HEK293T (cell line): ENCODE results near the gene IAH1.

Experiments
- CTCF ChIA-PET: fragments of 350-600 bp; formaldehyde crosslinking; extraction: SDS; loops from one replicate; lab custom pipeline; 2021; ENCODE audit warnings: antibody characterized with exemption, inconsistent platforms; lab: Yijun Ruan, JAX
- POLR2A ChIA-PET: fragments of 350-600 bp; formaldehyde crosslinking; extraction: SDS; loops from one replicate; lab custom pipeline; 2020; ENCODE audit warnings: antibody characterized with exemption, inconsistent platforms; lab: Yijun Ruan, JAX
- DNase-seq: peaks from one replicate; pipeline ENCODE4 v3.0.0; 2012; ENCODE audit warnings: mixed read lengths; ENCODE audit errors: extremely low spot score
- ARNT ChIP-seq: fragments of 450-650 bp; IDR thresholded peaks from 2 replicates; pipeline ENCODE4 v1.6.1; 2017; ENCODE audit warnings: mild to moderate bottlenecking
- BHLHE40 ChIP-seq: fragments of 450-650 bp; IDR thresholded peaks from 2 replicates; pipeline ENCODE4 v1.6.1; 2016; ENCODE audit warnings: mild to moderate bottlenecking, moderate library complexity, borderline replicate concordance
- CTBP1 ChIP-seq: fragments of 450-650 bp; IDR thresholded peaks from 2 replicates; pipeline ENCODE4 v1.6.1; 2016; ENCODE audit warnings: borderline replicate concordance
- ELF4 ChIP-seq: fragments of 450-650 bp; IDR thresholded peaks from 2 replicates; pipeline ENCODE4 v1.6.1; 2017; ENCODE audit warnings: antibody characterized with exemption
- FOXA1 ChIP-seq: fragments of 450-650 bp; IDR thresholded peaks from 2 replicates; pipeline ENCODE4 v1.6.1; 2016; ENCODE audit warnings: mild to moderate bottlenecking
- FOXK2 ChIP-seq: fragments of 450-650 bp; IDR thresholded peaks from 2 replicates; pipeline ENCODE4 v1.6.1; 2016; ENCODE audit warnings: mild to moderate bottlenecking
- FOXM1 ChIP-seq: fragments of 450-650 bp; IDR thresholded peaks from 2 replicates; pipeline ENCODE4 v1.6.1; 2017; ENCODE audit warnings: mild to moderate bottlenecking, borderline replicate concordance
- HDGF ChIP-seq: fragments of 450-650 bp; IDR thresholded peaks from 2 replicates; pipeline ENCODE4 v1.6.1; 2017; ENCODE audit warnings: antibody characterized with exemption, borderline replicate concordance
- L3MBTL2 ChIP-seq: fragments of 450-650 bp; conservative IDR thresholded peaks from 2 replicates; pipeline ENCODE4 v1.6.1; 2016; ENCODE audit warnings: mild to moderate bottlenecking
- LEF1 ChIP-seq: fragments of 450-650 bp; IDR thresholded peaks from 2 replicates; pipeline ENCODE4 v1.6.1; 2017; ENCODE audit warnings: mild to moderate bottlenecking, borderline replicate concordance
- NFRKB ChIP-seq: fragments of 450-650 bp; IDR thresholded peaks from 2 replicates; pipeline ENCODE4 v1.6.1; 2016; ENCODE audit warnings: mild to moderate bottlenecking, moderate library complexity
- SP1 ChIP-seq: fragments of 450-650 bp; IDR thresholded peaks from 2 replicates; pipeline ENCODE4 v1.6.1; 2017
- SUZ12 ChIP-seq: fragments of 450-650 bp; IDR thresholded peaks from 2 replicates; pipeline ENCODE4 v1.6.1; 2016; ENCODE audit warnings: mild to moderate bottlenecking
- TARDBP ChIP-seq: fragments of 450-650 bp; IDR thresholded peaks from 2 replicates; pipeline ENCODE4 v1.6.1; 2016
- ZNF384 ChIP-seq: fragments of 450-650 bp; IDR thresholded peaks from 2 replicates; pipeline ENCODE4 v1.6.1; 2016
- TF ChIP-seq, protein P1 (sequence below): fragments of 450-650 bp; IDR thresholded peaks from 2 replicates; pipeline ENCODE4 v1.6.1; 2016

IAH1 gene

DNA sequence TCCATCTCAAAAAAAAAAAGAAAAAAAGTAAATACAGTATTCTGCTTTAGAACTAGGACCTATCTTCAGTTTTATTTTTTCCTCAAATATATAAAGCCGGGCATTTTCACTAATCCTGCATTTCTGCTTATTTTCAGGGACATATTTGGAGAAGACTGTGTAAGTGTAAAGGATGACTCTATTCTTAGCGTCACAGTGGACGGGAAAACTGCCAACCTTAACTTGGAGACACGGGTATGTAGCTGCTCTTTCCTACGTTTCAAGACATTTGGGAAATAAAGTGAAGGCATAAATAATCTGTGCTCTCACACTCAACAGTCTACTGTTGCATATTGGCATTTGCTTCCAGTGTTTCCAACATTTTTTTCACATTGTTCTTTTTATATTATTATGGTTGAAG, 3.1 kb upstream of the IAH1 start:
- CTCF ChIA-PET, result no interaction called here
- POLR2A ChIA-PET, result no interaction called here
- no peak for DNase-seq
- no peak for TF ChIP-seq NFRKB
- TF ChIP-seq ZNF384, result no peak
- TF ChIP-seq ARNT, result no peak
- no peak for TF ChIP-seq TARDBP
- TF ChIP-seq L3MBTL2, result no peak
- no peak for TF ChIP-seq HDGF

GRCh38 chr2:9472511-9472910, 1.8 kb upstream of the IAH1 start:
- ChIA-PET POLR2A (no interaction called here), CTCF (no interaction called here)
- DNase-seq, result no peak
- TF ChIP-seq FOXM1 (no peak), L3MBTL2 (no peak), BHLHE40 (no peak), ARNT (no peak), ELF4 (no peak), TARDBP (no peak), LEF1 (no peak), FOXA1 (no peak)

GRCh38 chr2:9473308-9473984, 905 bp upstream of the IAH1 start:
- ChIA-PET CTCF (no interaction called here), POLR2A (interaction anchor here (0.7 to 0.9 kb wide), 2 partner anchors 11 to 75 kb away, joined by 3 to 4 read pairs; no protein-coding TSS in a partner anchor)
- no peak for DNase-seq
- TF ChIP-seq BHLHE40 (no peak), L3MBTL2 (no peak), NFRKB (no peak), ZNF384 (no peak), SP1 (no peak), ARNT (no peak), FOXA1 (no peak), FOXK2 (no peak), FOXM1 (no peak), ELF4 (no peak), SUZ12 (no peak), HDGF (no peak)
- TF ChIP-seq, protein P1, sequence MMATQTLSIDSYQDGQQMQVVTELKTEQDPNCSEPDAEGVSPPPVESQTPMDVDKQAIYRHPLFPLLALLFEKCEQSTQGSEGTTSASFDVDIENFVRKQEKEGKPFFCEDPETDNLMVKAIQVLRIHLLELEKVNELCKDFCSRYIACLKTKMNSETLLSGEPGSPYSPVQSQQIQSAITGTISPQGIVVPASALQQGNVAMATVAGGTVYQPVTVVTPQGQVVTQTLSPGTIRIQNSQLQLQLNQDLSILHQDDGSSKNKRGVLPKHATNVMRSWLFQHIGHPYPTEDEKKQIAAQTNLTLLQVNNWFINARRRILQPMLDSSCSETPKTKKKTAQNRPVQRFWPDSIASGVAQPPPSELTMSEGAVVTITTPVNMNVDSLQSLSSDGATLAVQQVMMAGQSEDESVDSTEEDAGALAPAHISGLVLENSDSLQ, result no peak

- no peak for TF ChIP-seq FOXA1
- TF ChIP-seq TARDBP, result no peak
- TF ChIP-seq ARNT, result no peak
- TF ChIP-seq, protein P1, result no peak
- no peak for TF ChIP-seq ZNF384
- TF ChIP-seq FOXK2, result no peak
- no peak for TF ChIP-seq NFRKB
- no peak for TF ChIP-seq SP1
- TF ChIP-seq L3MBTL2, result no peak
- no peak for TF ChIP-seq FOXM1
- DNase-seq, result no peak
- POLR2A ChIA-PET, result interaction anchor here (0.7 to 0.9 kb wide), 2 partner anchors 10 to 74 kb away, joined by 3 to 4 read pairs; no protein-coding TSS in a partner anchor
- CTCF ChIA-PET, result no interaction called here
These were observed 378 bp upstream of the IAH1 start for GRCh38 chr2:9473985-9474360.

DNA sequence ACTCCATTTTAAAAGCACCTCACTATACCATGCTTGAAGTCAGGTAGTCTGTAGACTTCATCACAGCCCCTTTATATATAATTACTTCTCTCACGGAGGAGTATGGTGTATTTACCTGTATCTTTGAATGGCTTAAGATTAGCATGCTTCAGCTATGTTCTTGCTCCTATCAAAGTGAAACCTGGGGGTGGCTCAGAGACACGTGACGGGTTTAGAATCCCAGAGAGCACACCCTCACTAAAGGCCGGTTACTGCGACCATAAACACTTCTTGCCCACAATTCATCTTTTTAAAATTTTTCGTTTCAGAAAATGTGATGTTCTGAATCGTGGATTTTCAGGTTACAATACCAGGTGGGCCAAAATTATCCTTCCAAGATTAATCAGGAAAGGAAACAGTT, 3.6 kb downstream of the IAH1 start:
- no peak for DNase-seq
- TF ChIP-seq FOXK2 (no peak), ZNF384 (no peak), NFRKB (no peak), L3MBTL2 (no peak), SP1 (no peak), TARDBP (no peak), BHLHE40 (no peak), FOXA1 (no peak), ELF4 (no peak), LEF1 (no peak), CTBP1 (no peak), FOXM1 (no peak), HDGF (no peak), ARNT (no peak), SUZ12 (no peak)
- TF ChIP-seq, protein P1, result no peak
- ChIA-PET CTCF (no interaction called here), POLR2A (no interaction called here)

GRCh38 chr2:9478526-9478925, 4.2 kb downstream of the IAH1 start:
- TF ChIP-seq BHLHE40 (no peak), FOXM1 (no peak), ELF4 (no peak), ARNT (no peak), NFRKB (no peak), TARDBP (no peak), FOXA1 (no peak), L3MBTL2 (no peak), ZNF384 (no peak), HDGF (no peak)
- DNase-seq, result no peak
- POLR2A ChIA-PET, result no interaction called here
- CTCF ChIA-PET, result no interaction called here

DNA sequence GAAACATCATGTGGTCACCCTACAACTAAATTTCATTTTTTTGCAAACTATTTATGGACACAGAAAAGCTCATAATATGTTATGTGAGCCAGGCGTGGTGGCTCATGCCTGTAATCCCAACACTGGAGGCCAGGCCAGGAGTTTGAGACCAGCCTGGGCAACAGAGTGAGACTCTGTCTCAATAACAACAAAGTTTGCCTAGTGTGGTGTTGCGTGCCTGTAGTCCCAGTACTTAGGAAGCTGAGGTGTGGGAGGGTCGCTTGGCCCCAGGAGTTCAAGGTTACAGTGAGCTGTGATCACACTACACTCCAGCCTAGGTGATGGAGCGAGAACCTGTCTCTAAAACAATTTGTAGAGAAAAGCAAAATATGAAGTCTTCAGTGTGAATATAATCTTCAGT, 5.8 kb downstream of the IAH1 start:
- DNase-seq, result no peak
- TF ChIP-seq ARNT (no peak), HDGF (no peak), NFRKB (no peak), BHLHE40 (no peak), FOXA1 (no peak), FOXM1 (no peak), TARDBP (no peak), LEF1 (no peak), SP1 (no peak), ELF4 (no peak), FOXK2 (no peak), SUZ12 (no peak), ZNF384 (no peak), L3MBTL2 (no peak), CTBP1 (no peak)
- TF ChIP-seq, protein P1, result no peak
- ChIA-PET POLR2A (no interaction called here), CTCF (no interaction called here)
